DOHH2 (cell line): ENCODE results near the gene RIBC2.

Experiments
- H3F3A ChIP-seq: fragments of 200-600 bp; sonication (generic), shearing (Covaris generic); 2 replicates; pipeline ENCODE4 v1.6.0; 2016; ENCODE audit warnings: antibody characterized with exemption, mild to moderate bottlenecking; ENCODE audit not compliant: control insufficient read depth, insufficient read depth
- H3K27ac ChIP-seq: fragments of 200-600 bp; sonication (generic); 2 replicates; pipeline ENCODE4 v1.5.1; 2014; ENCODE audit warnings: low read depth, mild to moderate bottlenecking, low read length, moderate library complexity
- H3K27me3 ChIP-seq: fragments of 200-600 bp; sonication (generic); 2 replicates; pipeline ENCODE4 v1.6.1; 2014; ENCODE audit warnings: mild to moderate bottlenecking, low read length, mixed read lengths; ENCODE audit not compliant: control insufficient read depth
- H3K36me3 ChIP-seq: fragments of 200-600 bp; sonication (generic); 2 replicates; pipeline ENCODE4 v1.6.1; 2014; ENCODE audit warnings: mild to moderate bottlenecking, low read length, moderate library complexity, mixed read lengths; ENCODE audit not compliant: control insufficient read depth
- H3K4me1 ChIP-seq: fragments of 200-600 bp; sonication (generic); 2 replicates; pipeline ENCODE4 v1.6.1; 2014; ENCODE audit warnings: mild to moderate bottlenecking, low read length, mixed read lengths; ENCODE audit not compliant: control insufficient read depth
- H3K4me2 ChIP-seq: fragments of 200-600 bp; sonication (generic); 2 replicates; pipeline ENCODE4 v1.6.0; 2014; ENCODE audit warnings: mild to moderate bottlenecking, low read length, moderate library complexity
- H3K4me3 ChIP-seq: fragments of 200-600 bp; sonication (generic); 2 replicates; pipeline ENCODE4 v1.5.1; 2014; ENCODE audit warnings: mild to moderate bottlenecking, low read length, mixed read lengths
- H3K79me2 ChIP-seq: fragments of 200-600 bp; sonication (generic); 2 replicates; pipeline ENCODE4 v1.6.1; 2014; ENCODE audit warnings: mild to moderate bottlenecking, low read length, mixed read lengths; ENCODE audit not compliant: control insufficient read depth
- H3K9me2 ChIP-seq: fragments of 200-600 bp; sonication (generic); replicated peaks from 2 replicates; pipeline ENCODE4 v1.6.1; 2014; ENCODE audit warnings: mild to moderate bottlenecking, low read length, mixed read lengths; ENCODE audit not compliant: control insufficient read depth
- H3K9me3 ChIP-seq: fragments of 200-600 bp; sonication (generic); 2 replicates; pipeline ENCODE4 v1.6.1; 2014; ENCODE audit warnings: antibody characterized with exemption, low read length, mixed read lengths; ENCODE audit not compliant: control insufficient read depth, insufficient read depth
- H4K20me1 ChIP-seq: fragments of 200-600 bp; sonication (generic); 2 replicates; pipeline ENCODE4 v1.6.0; 2014; ENCODE audit warnings: low read depth, mild to moderate bottlenecking, antibody characterized with exemption, low read length, moderate library complexity; ENCODE audit not compliant: control insufficient read depth, insufficient read depth
- EZH2phosphoT487 ChIP-seq: fragments of 200-600 bp; sonication (generic); IDR thresholded peaks from 2 replicates; pipeline ENCODE4 v1.6.1; 2017; ENCODE audit warnings: borderline replicate concordance, mild to moderate bottlenecking, antibody characterized with exemption, low read length, moderate library complexity, mixed read lengths
- TF ChIP-seq, protein P1 (sequence below): fragments of 200-600 bp; sonication (generic); IDR thresholded peaks from one replicate; pipeline ENCODE4 v1.5.1; 2014; ENCODE audit warnings: antibody characterized with exemption, mild to moderate bottlenecking, low read depth, low read length; ENCODE audit not compliant: poor library complexity, severe bottlenecking

RIBC2 gene

DNA sequence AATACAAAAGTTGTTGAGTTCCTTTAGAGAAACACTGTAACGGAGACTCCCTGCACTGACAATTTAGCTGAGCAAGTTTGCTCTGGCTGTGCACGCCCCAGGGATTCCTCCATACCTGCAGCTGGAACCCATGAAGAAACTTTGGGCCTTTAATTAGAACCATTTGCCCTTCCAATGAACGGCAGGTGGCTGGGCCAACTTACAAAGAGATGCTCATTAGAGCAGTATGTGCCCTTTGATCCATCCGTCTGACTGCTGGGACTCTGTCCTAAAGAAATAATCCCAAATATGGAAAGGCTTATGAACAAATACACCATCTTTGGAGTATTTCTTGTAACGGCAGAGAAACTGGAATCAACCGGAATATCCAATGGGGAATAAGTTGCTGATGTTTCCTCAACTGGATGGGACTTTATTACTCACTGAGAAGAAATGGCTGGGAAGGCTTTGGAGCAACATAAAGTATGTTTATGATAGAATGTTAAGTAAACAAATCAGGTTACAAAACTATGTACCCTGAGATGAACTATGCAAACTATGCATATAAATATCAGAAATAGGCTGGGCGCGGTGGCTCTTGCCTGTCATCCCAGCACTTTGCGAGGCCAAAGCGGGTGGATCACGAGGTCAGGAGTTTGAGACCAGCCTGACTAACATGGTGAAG is 64.7 kb downstream of the RIBC2 start:
- H3K4me1 ChIP-seq, result no peaks in the 10 kb centered on the region
- no peaks in the 10 kb centered on the region for H3K79me2 ChIP-seq
- H3K27me3 ChIP-seq, result no peaks in the 10 kb centered on the region
- no peaks in the 10 kb centered on the region for H3K36me3 ChIP-seq
- H3K9me2 ChIP-seq, result no peaks in the 10 kb centered on the region
- peaks cover 4% of the 10 kb centered on the region for H3K9me3 ChIP-seq
- H3K4me2 ChIP-seq, result no peak overlapping the region
- TF ChIP-seq, protein P1, sequence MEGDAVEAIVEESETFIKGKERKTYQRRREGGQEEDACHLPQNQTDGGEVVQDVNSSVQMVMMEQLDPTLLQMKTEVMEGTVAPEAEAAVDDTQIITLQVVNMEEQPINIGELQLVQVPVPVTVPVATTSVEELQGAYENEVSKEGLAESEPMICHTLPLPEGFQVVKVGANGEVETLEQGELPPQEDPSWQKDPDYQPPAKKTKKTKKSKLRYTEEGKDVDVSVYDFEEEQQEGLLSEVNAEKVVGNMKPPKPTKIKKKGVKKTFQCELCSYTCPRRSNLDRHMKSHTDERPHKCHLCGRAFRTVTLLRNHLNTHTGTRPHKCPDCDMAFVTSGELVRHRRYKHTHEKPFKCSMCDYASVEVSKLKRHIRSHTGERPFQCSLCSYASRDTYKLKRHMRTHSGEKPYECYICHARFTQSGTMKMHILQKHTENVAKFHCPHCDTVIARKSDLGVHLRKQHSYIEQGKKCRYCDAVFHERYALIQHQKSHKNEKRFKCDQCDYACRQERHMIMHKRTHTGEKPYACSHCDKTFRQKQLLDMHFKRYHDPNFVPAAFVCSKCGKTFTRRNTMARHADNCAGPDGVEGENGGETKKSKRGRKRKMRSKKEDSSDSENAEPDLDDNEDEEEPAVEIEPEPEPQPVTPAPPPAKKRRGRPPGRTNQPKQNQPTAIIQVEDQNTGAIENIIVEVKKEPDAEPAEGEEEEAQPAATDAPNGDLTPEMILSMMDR, result no peak
- no peak for TF ChIP-seq EZH2phosphoT487
- H3F3A ChIP-seq, result no peaks in the 10 kb centered on the region
- no peak overlapping the region for H3K4me3 ChIP-seq
- H4K20me1 ChIP-seq, result no peaks in the 10 kb centered on the region
- H3K27ac ChIP-seq, result no peak overlapping the region

DNA sequence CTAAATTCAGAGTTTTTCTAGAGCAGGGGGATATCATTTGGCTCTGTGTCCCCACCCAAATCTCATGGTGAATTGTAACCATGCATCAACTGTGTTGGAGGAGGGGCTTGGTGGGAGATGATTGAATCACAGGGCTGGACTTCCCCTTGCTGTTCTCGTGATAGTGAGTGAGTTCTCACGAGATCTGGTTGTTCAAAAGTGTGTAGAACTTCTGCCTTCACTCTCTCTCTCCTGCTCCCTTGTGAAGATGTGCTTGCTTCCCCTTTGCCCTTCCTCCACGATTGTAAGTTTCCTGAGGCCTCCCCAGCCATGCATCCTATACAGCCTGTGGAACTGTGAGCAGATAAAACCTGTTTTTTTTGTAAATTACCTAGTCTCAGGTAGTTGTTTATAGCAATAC is 67.2 kb downstream of the RIBC2 start:
- TF ChIP-seq, protein P1, result no peak
- TF ChIP-seq EZH2phosphoT487, result no peak
- no peaks in the 10 kb centered on the region for H3K36me3 ChIP-seq
- H3K4me2 ChIP-seq, result no peak overlapping the region
- H3K27me3 ChIP-seq, result no peaks in the 10 kb centered on the region
- H3K27ac ChIP-seq, result no peak overlapping the region
- H3K4me3 ChIP-seq, result no peak overlapping the region
- no peaks in the 10 kb centered on the region for H3K9me2 ChIP-seq
- H3K4me1 ChIP-seq, result no peaks in the 10 kb centered on the region
- no peaks in the 10 kb centered on the region for H4K20me1 ChIP-seq
- peaks cover 4% of the 10 kb centered on the region for H3K9me3 ChIP-seq
- no peaks in the 10 kb centered on the region for H3F3A ChIP-seq
- H3K79me2 ChIP-seq, result no peaks in the 10 kb centered on the region

DNA sequence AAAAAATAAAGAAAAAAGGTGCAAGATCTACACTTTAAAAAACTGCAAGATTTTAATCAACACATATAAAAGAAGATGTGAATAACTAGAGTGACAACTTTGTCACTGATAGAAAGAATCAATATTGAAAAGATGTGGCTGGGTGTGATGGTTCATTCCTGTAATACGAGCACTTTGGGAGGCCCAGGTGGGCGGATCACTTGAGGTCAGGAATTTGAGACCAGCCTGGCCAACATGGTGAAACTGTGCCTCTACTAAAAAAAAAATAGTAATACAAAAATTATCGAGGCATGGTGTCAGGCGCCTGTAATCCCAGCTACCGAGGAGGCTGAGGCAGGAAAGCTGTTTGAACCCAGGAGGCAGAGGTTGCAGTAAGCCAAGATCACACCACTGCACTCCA is 68.2 kb downstream of the RIBC2 start:
- peaks cover 4% of the 10 kb centered on the region for H3K9me3 ChIP-seq
- H3K79me2 ChIP-seq, result no peaks in the 10 kb centered on the region
- no peaks in the 10 kb centered on the region for H3F3A ChIP-seq
- H3K36me3 ChIP-seq, result no peaks in the 10 kb centered on the region
- no peaks in the 10 kb centered on the region for H3K9me2 ChIP-seq
- TF ChIP-seq EZH2phosphoT487, result no peak
- TF ChIP-seq, protein P1, result no peak
- H3K4me3 ChIP-seq, result no peak overlapping the region
- H3K27ac ChIP-seq, result no peak overlapping the region
- no peaks in the 10 kb centered on the region for H3K27me3 ChIP-seq
- H3K4me2 ChIP-seq, result no peak overlapping the region
- H4K20me1 ChIP-seq, result no peaks in the 10 kb centered on the region
- H3K4me1 ChIP-seq, result no peaks in the 10 kb centered on the region
